NOMO-1 treated with DMSO at 0.1 percent for 48 hours (cell line): ENCODE results near the gene HP.
A peak's percentile ranks its signal among the peaks of the same experiment; 100 is the strongest.
"Not testable (repeated sequence)": the region's sequence is repeated elsewhere in the genome, so short reads cannot be mapped to it uniquely, and the experiment has no call there.

Experiments used
- DNase-seq: peaks from one replicate; lab custom pipeline; 2025; ENCODE audit not compliant: unreplicated experiment; lab: John Stamatoyannopoulos, UW

The HP gene, protein sequence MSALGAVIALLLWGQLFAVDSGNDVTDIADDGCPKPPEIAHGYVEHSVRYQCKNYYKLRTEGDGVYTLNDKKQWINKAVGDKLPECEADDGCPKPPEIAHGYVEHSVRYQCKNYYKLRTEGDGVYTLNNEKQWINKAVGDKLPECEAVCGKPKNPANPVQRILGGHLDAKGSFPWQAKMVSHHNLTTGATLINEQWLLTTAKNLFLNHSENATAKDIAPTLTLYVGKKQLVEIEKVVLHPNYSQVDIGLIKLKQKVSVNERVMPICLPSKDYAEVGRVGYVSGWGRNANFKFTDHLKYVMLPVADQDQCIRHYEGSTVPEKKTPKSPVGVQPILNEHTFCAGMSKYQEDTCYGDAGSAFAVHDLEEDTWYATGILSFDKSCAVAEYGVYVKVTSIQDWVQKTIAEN

DNA sequence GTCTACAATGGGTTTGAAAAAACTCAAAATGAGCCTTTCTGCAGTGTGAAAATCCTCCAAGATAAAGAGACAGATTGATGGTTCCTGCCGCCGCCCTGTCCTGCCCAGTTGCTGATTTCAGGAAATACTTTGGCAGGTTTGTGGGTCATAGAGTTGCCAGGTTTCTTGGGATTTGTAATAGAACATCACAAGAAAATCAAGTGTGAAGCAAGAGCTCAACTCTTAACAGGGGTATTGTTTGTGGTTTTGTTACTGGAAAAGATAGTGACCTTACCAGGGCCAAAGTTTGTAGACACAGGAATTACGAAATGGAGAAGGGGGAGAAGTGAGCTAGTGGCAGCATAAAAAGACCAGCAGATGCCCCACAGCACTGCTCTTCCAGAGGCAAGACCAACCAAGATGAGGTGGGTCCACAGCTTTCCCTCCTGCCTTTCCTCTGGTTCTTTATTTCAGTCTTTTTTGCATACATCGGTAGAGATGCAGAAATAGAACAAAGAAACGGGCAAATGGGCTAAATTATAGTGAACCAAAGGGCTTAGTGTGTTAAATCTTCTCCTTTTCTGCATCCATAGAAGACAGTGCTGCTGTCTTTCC lies at the start of gene HP:
TSS of gene HP (plus strand) at position 252 of the 594 bp plus-strand sequence. CDS start at position 400, 148 bp downstream.
- peak; percentile 79 for DNase-seq

DNA sequence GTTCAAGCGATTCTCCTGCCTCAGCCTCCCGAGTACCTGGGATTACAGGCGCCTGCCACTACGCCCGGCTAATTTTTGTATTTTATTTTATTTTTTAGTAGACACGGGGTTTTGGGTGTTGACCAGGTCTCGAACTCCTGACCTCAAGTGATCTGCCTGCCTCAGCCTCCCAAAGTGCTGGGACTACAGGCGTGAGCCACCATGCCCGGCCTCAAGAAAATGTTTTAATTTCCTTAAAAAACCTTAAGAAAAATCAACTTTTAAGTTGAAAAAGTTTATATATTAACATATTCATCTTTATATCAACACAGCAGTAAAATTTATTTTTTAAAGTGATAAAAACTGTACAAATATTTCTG lies 46.3 kb upstream of the HP start:
- DNase-seq: not testable (repeated sequence)

DNA sequence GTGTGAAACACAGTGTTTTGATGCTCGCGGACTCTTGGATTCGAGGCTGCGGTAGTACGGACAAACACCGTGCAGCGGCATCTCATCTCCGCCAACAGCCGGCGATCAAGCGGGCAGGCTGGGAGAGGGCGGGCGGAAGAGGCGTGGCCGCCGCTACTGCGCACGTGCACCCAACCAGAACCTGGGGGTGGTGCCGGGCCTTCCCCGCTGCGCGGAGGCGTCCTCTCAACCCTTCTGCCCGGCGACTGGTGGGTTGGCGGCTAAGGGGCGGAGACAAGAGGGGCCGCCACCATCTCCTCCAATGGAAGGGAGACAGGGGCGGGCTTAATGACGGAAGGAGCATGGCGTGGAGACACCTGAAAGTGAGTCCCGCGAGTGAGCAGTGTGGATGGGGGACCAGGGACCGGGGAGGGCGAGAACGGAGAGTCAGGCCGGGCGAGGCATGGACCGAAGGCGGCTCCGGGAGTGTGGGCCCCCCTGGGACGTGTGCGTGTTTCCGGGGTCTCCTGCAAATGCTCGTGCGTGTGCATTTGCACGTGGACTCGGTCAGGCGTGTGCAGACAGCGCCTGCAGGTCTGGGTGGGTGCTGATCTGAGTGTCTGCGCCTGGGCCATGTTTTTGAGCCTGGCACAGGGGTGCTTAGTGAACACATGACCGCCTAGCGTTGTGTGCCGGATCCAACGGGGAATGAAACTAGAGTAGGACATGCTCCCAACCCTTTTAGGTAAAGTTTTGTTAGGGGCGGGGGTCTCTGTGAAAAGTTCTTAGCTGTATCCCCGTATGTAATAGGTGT lies 45.7 kb upstream of the HP start, which contains the start of gene DHODH:
TSS of gene DHODH (plus strand) at position 321 of the 793 bp plus-strand sequence. CDS start at position 342, 21 bp downstream.
- peak; percentile 99 for DNase-seq

DNA sequence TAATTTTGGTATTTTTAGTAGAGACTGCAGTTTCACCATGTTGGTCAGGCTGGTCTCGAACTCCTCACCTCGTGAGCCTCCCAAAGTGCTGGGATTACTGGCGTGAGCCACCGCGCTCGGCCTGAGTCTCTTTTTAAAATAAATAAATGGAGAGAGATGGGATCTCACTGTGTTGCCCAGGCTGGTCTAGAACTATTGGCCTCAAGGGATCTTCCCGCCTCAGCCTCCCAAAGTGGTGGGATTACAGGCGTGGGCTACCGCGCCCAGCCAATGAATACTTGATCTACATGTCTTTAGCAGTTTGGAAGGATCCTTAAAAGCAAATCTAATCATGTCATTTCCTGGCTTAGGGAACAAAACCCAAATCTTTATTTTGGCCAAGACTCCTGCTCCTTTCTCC lies 44.5 kb upstream of the HP start:
- no peak for DNase-seq

DNA sequence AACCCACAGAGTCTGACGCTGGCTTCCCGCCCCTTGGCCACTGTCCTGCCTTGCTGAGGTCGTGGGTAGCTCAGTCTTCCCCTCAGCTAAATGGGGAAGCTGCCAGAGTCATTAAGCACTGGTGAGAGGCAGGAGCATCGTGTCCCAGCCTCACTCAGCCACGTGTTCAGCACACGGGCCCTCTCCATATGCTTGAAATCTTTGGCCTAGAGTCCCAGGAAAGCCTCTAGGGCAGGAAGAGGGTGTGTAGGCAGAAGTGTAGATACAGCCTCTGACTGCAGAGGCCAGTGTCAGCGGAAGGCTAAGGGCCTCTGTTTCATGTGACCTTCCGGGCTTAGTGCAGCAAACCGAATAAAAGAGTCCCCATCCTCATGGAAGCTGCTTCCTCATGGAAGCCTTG lies 41.7 kb upstream of the HP start:
- DNase-seq: no peak

DNA sequence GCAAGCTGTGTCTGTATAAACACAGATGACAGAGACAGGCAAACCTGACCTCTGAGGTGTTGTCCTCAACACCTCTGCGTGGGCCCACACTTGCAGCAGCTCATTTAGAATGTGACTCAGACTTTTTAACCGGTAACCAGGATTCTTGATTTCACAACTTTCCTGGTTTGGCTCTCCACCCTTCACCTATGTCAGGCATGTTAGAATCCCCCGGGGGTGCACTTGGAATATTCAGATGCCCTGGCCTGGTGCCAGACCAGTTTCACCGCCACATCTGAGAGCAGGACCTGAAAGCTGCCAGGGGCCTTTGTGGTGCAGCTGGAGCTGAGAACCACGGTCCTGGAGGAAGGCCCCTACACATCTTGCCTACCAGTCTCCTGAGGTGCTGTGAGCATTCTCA lies 40.9 kb upstream of the HP start:
- no peak for DNase-seq

DNA sequence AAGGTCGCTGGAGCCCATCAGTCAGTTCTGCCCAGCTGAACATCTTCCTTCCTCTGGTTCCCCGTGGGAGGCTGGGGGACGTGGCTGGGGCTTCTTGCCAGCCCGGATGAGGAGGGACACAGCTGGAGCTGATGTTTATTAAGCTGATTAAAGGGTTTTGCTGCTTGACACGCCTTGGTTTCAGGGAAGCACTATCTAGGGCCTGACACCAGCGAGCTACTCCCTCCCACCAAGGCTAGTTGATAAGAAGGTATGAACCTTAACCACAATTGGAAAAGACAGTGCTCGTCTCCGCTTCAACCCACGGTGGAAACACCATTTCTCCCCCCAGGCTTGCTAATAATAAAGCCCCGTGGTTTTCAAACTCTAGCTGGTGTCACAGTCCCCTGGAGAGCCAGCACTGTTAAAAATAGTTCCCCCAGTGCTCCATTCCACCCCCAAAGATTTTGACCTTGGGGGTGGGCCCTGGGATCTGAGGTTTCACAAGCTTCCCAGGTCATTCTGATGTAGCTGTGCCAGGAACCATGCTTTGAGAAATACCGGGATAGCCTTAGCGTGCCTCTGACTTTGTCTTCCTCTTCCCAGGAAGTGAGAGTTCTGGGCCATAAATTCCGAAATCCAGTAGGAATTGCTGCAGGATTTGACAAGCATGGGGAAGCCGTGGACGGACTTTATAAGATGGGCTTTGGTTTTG lies 40.3 kb upstream of the HP start:
- no peak for DNase-seq

DNA sequence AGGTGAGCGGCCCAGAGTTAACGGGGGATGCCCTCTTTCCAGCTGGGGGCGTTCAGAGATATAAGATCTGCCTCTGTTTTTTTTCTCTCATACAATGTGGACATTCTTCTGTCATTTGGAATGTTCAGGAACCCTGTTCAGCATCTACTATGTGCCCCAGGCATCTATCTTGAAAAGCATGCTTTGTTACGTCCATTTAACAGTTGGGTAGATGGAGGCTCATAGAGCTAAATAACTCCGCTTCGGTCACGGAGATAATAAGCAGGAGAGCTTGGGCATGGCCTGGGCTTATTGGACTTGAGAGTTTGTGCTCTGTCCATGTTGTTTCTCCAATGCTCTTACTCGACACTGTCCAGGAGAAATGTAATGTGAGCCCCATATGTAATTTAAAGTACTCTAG lies 39.6 kb upstream of the HP start:
- no peak for DNase-seq

DNA sequence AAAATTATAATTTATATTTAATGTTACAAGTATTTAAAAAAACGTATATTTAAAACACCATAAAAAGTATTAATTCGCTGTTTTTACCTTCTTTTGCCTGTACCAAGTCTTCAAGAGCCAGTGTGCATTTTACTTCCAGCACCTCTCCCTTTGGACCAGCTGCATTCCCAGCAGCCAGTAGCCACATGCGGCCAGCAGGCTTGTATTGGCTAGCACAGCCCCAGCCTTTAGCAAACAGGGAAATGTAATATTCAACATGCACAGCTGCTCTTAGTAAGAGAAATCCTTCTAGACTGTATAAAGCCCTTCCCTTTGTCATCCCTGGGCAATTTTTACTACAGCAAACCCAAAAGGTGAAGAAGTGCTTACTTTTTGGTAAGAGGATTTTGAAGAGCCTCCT lies 39.2 kb upstream of the HP start:
- no peak for DNase-seq

DNA sequence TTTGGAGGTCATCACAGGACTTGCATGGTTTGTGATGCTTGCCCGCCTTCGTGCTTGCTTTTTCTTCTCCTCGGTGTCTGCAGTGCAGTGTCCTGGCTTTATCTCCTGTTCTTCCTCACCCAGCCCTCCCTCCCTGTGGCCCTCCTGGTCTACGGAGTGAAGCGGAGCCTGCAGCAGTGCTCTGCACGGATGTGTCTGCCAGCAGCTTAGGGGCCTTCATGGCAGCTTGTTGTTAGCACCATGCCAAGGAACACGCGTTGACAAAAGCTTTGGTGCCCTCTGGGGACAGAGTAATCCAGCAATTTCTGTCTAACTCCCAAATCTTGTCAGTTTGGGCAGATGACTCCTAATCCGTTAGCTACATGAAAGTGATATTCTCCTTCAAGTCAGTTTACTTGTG lies 35.8 kb upstream of the HP start:
- no peak for DNase-seq

DNA sequence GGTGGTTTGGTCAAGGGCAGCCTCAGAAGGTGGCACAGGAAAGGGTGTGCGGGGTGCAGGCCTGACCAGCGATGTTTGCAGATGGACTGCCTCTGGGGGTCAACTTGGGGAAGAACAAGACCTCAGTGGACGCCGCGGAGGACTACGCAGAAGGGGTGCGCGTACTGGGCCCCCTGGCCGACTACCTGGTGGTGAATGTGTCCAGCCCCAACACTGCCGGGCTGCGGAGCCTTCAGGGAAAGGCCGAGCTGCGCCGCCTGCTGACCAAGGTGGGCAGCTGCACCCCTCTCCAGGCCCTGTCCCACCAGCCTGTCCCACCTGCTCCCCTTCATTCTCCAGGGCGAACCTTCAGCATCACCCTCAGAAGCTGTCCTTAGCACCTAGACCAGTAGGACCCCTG lies 33.3 kb upstream of the HP start:
- no peak for DNase-seq

DNA sequence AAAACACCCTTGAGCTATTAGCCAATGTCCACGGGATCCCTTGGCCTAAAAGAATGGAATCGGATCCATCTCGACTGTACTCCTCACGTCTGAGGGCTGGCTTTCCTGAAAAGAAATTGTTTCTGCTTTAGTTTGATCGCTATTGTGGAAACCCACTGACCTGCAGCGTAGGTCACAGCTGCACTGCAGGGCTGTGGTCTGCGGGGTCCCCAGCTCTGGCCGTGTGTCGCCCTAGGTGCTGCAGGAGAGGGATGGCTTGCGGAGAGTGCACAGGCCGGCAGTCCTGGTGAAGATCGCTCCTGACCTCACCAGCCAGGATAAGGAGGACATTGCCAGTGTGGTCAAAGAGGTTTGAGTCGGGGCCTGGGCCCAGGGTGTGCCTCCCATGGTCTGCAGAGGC lies 32.2 kb upstream of the HP start:
- no peak for DNase-seq

DNA sequence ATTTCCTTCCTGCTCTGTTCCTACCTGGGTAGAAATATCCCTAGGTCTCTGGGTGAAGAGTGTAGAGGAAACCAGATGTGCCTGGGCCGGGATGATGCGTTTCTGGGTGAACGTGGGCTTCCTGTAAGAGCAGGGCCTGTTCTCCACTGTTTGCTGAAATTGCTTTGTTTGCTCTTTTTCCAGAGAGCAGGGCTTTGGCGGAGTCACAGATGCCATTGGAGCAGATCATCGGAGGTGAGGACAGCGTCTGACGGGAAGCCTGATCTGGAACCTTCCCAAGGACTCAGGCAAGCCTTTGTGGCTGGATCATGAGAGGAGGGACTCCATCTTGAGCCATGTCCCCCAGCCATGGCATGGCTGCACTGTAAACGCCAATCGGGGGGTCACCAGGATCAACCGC lies 30.3 kb upstream of the HP start:
- DNase-seq: no peak

DNA sequence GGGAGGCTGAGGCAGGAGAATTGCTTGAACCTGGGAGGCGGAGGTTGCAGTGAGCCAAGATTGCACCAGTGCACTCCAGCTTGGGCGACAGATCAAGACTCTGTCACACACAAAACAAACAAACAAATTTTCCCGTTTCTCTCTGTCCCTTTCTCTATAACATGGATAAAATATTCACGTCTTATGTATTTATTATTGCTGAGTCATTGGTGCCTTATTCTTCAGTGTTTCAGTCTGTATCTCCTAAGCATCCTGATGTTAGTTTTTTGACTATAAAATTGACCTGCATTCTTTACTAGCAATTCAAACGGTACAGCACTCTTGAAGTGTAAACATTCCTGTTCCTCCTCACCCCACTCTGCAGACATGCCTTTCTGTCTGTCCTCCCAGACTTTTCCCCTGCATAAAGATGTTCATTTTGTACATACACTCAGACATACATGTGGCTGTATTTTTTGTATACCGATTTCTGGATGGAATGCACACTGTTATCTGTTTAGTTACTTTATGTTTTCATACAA lies 29.4 kb upstream of the HP start:
- no peak for DNase-seq

DNA sequence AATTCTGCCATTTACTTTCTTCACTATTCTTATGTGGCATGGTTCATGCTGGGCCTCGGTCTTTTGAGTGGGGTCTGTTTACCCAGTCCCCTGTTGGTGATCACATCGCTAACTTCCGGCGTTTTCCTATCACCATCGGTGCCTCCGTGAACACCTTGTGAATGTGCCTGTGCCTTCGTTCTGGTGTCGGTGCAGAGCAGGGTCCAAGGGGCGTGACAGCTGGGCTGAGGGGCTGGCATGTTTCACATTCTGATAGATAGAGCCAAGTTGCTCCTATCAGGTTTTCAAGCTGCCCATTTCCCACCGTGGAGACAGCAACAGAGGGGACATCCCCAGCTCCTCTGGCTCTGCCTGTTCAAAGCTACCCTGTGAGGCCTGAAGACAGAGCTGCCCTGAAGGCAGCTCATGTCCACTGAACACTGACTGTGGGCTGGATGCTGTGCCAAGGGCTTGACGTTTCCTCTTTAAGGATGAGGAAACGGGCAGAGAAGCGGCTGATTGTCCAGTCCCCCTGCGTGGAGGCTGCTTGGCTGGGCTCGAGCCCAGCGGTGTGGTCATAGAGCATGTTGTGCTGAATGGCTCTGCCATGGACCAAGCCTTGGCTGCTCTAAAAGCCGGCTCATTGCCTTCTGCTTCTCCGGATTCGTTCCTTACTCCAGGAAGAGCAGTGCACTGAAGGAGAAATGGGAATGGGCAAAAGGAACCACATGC lies 28.7 kb upstream of the HP start:
- DNase-seq: no peak

DNA sequence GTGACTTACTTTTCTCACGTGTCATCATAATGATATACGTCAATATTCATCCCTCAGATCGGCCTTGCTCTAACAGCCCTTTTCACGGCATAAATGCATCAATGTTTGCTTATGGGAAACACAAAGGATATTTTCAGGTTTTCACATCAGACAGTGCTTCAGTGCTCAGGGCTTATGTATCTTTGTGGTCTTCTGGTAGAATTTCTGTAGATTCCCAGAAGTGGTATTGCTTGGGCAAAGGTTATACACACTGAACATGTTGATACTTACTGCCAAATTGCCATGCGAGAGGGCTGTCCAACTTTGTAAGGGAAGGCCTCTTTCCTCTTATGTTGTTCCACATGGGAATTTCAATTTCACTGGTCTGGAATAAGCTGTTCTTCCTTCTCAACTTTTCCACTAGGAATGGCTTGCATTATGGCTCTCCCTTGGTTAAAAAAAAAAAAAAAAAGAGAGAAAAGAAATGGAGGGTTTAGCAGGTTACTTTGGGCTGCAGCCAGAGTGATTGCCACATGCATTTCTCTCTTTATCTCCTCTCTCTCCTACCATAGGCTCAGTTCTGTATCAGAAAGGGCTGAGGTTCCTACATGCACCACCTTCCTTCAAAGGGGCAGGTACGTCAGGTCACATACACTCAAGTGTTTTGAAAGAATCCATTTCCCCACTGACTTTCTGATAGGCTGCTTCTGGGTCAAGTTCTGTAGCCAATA lies 26.5 kb upstream of the HP start:
- DNase-seq: no peak

DNA sequence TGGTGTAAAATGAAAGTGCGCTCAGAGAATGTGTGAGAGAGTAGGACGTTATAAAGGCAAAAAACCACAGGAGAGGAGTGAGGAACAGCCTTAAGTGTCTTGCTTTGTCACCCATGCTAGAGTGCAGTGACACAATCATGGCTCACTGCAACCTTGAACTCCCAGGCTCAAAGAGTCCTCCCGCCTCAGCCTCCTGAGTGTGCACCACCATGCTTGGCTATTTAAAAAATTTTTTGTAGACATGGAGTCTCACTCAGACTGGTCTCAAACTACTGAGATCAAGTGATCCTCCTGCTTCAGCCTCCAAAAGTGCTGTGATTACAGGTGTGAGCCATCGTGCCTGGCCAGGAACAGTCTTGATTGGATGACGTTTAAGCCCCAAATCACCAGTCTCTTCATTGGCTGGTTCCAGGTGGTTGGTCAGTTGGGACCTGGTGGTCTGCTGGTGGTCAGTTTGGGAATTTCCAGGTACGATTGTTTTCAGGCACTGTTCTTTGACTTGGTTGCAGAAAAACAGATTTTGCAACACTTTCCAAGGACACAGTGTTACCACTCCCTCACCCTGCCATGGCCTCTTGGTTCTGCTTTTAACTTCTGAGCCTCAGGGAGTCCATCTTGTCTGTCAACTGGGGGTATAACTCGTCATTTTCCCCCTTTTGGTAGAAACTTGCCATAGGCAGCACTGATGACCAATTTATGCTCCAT lies 24.6 kb upstream of the HP start:
- DNase-seq: peak; percentile 11

DNA sequence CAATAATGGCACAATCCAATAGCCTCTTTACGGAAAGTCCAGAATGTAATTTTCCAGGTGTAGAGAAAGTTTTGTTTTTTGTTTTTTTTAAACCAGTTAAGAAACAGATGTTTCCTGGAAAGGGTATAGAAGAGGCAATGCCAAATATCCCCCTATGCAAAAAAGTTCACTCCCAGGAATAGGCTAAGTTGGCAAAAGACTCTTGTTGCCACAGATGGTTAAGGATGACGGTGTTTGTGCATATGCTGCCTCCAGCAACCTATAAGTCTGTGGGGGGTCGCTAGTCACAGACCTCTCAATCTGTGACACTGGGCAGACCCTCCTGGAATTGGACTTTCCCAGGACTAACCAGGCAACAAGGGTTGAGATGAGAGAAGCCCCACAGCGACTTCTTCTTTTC lies 20.9 kb upstream of the HP start:
- DNase-seq: no peak

DNA sequence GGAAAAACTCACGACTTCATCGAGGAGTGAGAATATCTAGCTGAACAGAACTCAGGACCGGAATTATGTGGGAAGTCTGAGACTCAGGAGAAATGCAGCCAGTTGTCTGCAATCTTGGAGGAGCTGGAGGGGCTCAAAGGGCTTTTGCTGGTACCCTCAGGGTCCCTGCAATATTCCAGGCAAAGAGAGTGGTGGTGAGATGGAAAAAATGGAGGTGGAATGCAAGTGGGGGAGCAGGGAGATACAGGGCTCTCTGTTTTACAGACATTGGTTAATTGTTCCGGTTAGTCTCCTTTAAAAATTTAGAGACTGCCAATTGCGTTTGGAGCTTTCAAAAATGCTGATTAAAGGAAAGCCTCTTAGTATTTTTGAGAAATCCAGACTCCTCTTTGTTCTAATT lies 18.2 kb upstream of the HP start:
- DNase-seq: no peak
